ENCODE measurements around the gene GLIS1. TPM values are rescaled to one million over a fixed set of nuclear protein-coding genes. Genes with fewer than 3 reads are reported as not detected.

GLIS1 gene
- total and polyA plus RNA-seq, 8 donors: 0.20 to 4.8 (median 0.55) TPM; not detected in 1

DNA sequence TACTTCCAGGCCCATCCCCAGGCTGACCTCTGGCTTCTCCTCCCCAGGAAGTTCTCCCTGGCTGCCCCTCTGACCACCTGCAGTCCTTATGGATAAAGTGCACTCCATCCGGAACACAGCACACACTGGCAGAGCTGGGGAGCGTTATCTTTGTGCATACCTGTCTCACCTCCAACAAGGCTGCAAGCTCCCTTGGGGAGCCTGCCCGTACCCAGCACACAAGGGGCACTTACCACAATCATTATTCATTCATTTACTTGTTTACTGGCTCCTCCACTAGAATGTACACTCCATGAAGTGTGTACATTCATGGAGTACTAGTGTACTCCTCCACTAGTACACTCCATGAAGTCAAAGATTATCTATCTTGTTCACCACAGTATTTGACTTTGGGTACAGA, 30.3 kb downstream of the GLIS1 start:
- 67 to 80% (median 78%) methylated on average over 3 of the region's 3 CpGs for WGBS, 5 donors
- peaks cover 0 to 8% (median 0%) of the 10 kb centered on the region in 3 donors for H3K27me3 ChIP-seq
- H3K9me3 ChIP-seq: no peaks in the 10 kb centered on the region
- no peak overlapping the region for H3K4me3 ChIP-seq
- DNase-seq: no peak
- TF ChIP-seq POLR2AphosphoS5 (IDR thresholded peaks at IDR 0.05): no peak
- no peak for TF ChIP-seq CTCF (IDR thresholded peaks at IDR 0.05)
- no peak for TF ChIP-seq EP300 (IDR thresholded peaks at IDR 0.05)
- no peak for TF ChIP-seq POLR2A (IDR thresholded peaks at IDR 0.05)
- intact Hi-C loops (cut with DNase I; ENCODE audit: low total_unique reads): no loop called here
- no peaks in the 10 kb centered on the region for H3K36me3 ChIP-seq
- H3K27ac ChIP-seq: no peak overlapping the region
- H3K4me1 ChIP-seq: no peaks in the 10 kb centered on the region

DNA sequence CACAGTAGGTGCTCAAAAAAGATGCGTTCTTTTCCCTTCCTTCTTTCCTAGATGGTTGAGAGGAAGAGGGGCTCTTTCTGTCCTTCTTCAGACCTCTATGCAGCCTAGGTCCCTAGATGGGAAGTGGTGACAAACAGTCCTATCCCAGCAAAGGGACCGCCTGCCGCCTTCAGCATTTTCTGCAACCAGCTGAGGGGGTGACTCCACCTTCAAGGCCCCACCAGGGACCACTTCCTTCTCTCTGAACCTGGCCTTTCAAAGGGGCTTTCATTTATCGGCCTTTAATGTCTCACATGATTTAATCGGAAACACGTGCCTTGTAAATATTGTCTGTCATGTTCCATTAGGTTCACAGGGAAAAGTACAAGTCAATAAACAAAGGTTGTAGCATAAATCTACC, 32.6 kb downstream of the GLIS1 start:
- intact Hi-C loops (cut with DNase I; ENCODE audit: low total_unique reads): no loop called here
- no peaks in the 10 kb centered on the region for H3K9me3 ChIP-seq
- WGBS, 5 donors: 44 to 61% (median 48%) methylated on average over 6 of the region's 6 CpGs

DNA sequence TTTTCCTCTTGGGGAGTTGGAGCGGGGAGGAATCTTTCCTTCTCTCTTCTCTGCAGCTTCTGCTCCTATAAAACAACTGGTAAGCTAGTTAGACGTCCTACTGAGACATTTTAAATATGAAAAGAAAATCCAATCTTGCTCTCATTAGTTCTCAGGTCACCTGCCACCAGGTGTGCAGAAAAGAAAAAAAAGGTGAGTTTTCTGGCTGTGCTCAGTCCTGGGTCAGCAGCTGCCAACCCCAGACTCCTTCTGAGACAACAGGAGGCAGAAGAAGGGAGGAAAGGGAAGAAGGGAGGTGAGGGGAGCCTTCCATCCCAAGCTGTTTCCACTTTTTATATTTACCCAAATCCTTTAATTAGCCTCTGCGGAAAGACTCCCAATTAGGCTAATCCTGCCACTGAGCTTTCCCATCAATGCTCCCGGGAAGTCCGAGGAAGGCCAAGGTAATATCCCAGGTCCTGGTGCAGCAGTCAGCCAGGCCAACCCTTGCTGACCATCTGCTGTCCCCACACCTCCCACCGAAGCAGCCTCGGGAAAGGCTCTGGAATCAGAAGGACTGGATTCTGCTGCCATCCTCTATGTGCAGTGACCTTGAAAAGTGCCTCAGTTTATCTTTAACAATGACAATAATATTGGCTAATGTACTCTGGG, 33.4 kb downstream of the GLIS1 start:
- Histone ChIP-seq H3K4me3 (no peak overlapping the region), H3K36me3 (no peaks in the 10 kb centered on the region), H3K9me3 (no peaks in the 10 kb centered on the region), H3K4me1 (no peaks in the 10 kb centered on the region), H3K27me3 (peaks cover 0 to 8% (median 0%) of the 10 kb centered on the region in 3 donors), H3K27ac (no peak overlapping the region)
- DNase-seq: no peak
- TF ChIP-seq EP300 (IDR thresholded peaks at IDR 0.05) (no peak), POLR2A (IDR thresholded peaks at IDR 0.05) (no peak), CTCF (IDR thresholded peaks at IDR 0.05) (no peak), POLR2AphosphoS5 (IDR thresholded peaks at IDR 0.05) (no peak)
- 58 to 77% (median 71%) methylated on average over 7 of the region's 7 CpGs for WGBS, 5 donors
- intact Hi-C loops (cut with DNase I; ENCODE audit: low total_unique reads): no loop called here

More for the DNA sequence above, 32.6 kb downstream of the GLIS1 start:
- Histone ChIP-seq H3K36me3 (no peaks in the 10 kb centered on the region), H3K27me3 (peaks cover 0 to 8% (median 0%) of the 10 kb centered on the region in 3 donors), H3K4me3 (no peak overlapping the region), H3K27ac (no peak overlapping the region), H3K4me1 (no peaks in the 10 kb centered on the region)
- DNase-seq: no peak
- TF ChIP-seq EP300 (IDR thresholded peaks at IDR 0.05) (no peak), POLR2AphosphoS5 (IDR thresholded peaks at IDR 0.05) (no peak), CTCF (IDR thresholded peaks at IDR 0.05) (no peak), POLR2A (IDR thresholded peaks at IDR 0.05) (no peak)

- DNase-seq: no peak
- TF ChIP-seq CTCF (IDR thresholded peaks at IDR 0.05): no peak
- no peak for TF ChIP-seq POLR2AphosphoS5 (IDR thresholded peaks at IDR 0.05)
- no peak for TF ChIP-seq EP300 (IDR thresholded peaks at IDR 0.05)
- no peak for TF ChIP-seq POLR2A (IDR thresholded peaks at IDR 0.05)
- intact Hi-C loops (cut with DNase I; ENCODE audit: low total_unique reads): no loop called here
- no peaks in the 10 kb centered on the region for H3K9me3 ChIP-seq
- H3K27ac ChIP-seq: no peak overlapping the region
- no peak overlapping the region for H3K4me3 ChIP-seq
- no peaks in the 10 kb centered on the region for H3K4me1 ChIP-seq
- 91 to 95% (median 92%) methylated on average over 8 of the region's 8 CpGs for WGBS, 5 donors
- peaks cover 0 to 8% (median 0%) of the 10 kb centered on the region in 3 donors for H3K27me3 ChIP-seq
- H3K36me3 ChIP-seq: no peaks in the 10 kb centered on the region
These were observed 34.0 kb downstream of the GLIS1 start for GRCh38 chr1:53704804-53705445.

Measured in stomach (tissue), 9 donors.